ENCODE data around the gene LRRC4B. TPM values are rescaled to one million over a fixed set of nuclear protein-coding genes. Genes with fewer than 3 reads are reported as not detected.

LRRC4B gene
- polyA plus RNA-seq, 1 of the 3 experiments (the other 2 are of a cell fraction) = 6.9 TPM

- CTCF ChIA-PET = no interaction called here
- Histone ChIP-seq H3K79me2 (ENCODE audit: insufficient read depth) (no peaks in the 10 kb centered on the region), H3K27ac (ENCODE audit: low read depth in 2 of 2, low read length in 1 of 2) (no peak overlapping the region), H3K9me3 (no peaks in the 10 kb centered on the region), H3K27me3 (ENCODE audit: insufficient read depth) (peaks cover 5% of the 10 kb centered on the region; the same call in 1 of the 2 replicates), H3K4me2 (no peak overlapping the region), H3F3A (replicated peaks; ENCODE audit: insufficient read depth) (no peaks in the 10 kb centered on the region), H2AFZ (ENCODE audit: low read depth) (no peak overlapping the region), H3K9ac (no peak overlapping the region), H3K36me3 (replicated peaks in 1 of 2; ENCODE audit: control insufficient read depth in 1 of 2, insufficient read depth in 2 of 2, low read length in 1 of 2) (no peaks in the 10 kb centered on the region), H3K9me2 (no peaks in the 10 kb centered on the region), H3K4me1 (ENCODE audit: control insufficient read depth in 1 of 2, insufficient read depth in 2 of 2, low read depth in 1 of 2, low read length in 1 of 2) (peaks cover 0 to 4% of the 10 kb centered on the region in 2 experiments; a peak in 1 of 4 replicates), H3K4me3 (ENCODE audit: low read depth in 2 of 2, low read length in 1 of 2) (no peak overlapping the region), H4K20me1 (ENCODE audit: insufficient read depth) (no peaks in the 10 kb centered on the region)
- POLR2A ChIA-PET = no interaction called here
- TF ChIP-seq MEF2A (IDR thresholded peaks at IDR 0.05; ENCODE audit: borderline replicate concordance, low read depth) (no peak), JUND (IDR thresholded peaks at IDR 0.05) (no peak), NFIC (IDR thresholded peaks at IDR 0.05; ENCODE audit: borderline replicate concordance) (no peak), SMC3 (IDR thresholded peaks at IDR 0.05; ENCODE audit: low read depth, low read length) (no peak), PBX3 (IDR thresholded peaks at IDR 0.05) (no peak), MAX (IDR thresholded peaks at IDR 0.05; ENCODE audit: low read depth) (no peak), EP300 (IDR thresholded peaks at IDR 0.05; ENCODE audit: borderline replicate concordance in 1 of 2, low read depth in 1 of 2, low read length in 1 of 2) (no peak), TCF12 (IDR thresholded peaks at IDR 0.05) (no peak), GATA2 (CRISPR knock-in tag; IDR thresholded peaks at IDR 0.05) (no peak), YY1 (IDR thresholded peaks at IDR 0.05; ENCODE audit: low read depth) (no peak), RCOR1 (IDR thresholded peaks at IDR 0.05; ENCODE audit: low read length) (no peak), RFX5 (IDR thresholded peaks at IDR 0.05; ENCODE audit: low read length) (no peak)
- TF ChIP-seq, protein P1, sequence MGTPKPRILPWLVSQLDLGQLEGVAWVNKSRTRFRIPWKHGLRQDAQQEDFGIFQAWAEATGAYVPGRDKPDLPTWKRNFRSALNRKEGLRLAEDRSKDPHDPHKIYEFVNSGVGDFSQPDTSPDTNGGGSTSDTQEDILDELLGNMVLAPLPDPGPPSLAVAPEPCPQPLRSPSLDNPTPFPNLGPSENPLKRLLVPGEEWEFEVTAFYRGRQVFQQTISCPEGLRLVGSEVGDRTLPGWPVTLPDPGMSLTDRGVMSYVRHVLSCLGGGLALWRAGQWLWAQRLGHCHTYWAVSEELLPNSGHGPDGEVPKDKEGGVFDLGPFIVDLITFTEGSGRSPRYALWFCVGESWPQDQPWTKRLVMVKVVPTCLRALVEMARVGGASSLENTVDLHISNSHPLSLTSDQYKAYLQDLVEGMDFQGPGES (IDR thresholded peaks at IDR 0.05; ENCODE audit: low read depth, low read length) = no peak
- DNase-seq = no peak
- WGBS (ENCODE audit: low lambda C conversion rate) = 51% methylated on average over 5 of the region's 5 CpGs
Measured at GRCh38 chr19:50495020-50495531, 73.2 kb downstream of the LRRC4B start.

- H3K79me2 ChIP-seq (ENCODE audit: insufficient read depth) = no peaks in the 10 kb centered on the region
- TF ChIP-seq RFX5 (IDR thresholded peaks at IDR 0.05; ENCODE audit: low read length) (no peak), EZH2phosphoT487 (IDR thresholded peaks at IDR 0.05; ENCODE audit: borderline replicate concordance, low read depth) (no peak), USF1 (IDR thresholded peaks at IDR 0.05; ENCODE audit: borderline replicate concordance, low read depth) (no peak), POLR2AphosphoS5 (IDR thresholded peaks at IDR 0.05; ENCODE audit: low read depth, low read length) (no peak), MXI1 (IDR thresholded peaks at IDR 0.05; ENCODE audit: low read depth, low read length) (no peak), TCF12 (IDR thresholded peaks at IDR 0.05) (no peak), REST (IDR thresholded peaks at IDR 0.05; ENCODE audit: low read depth, low read length) (no peak)
- no peaks in the 10 kb centered on the region for H4K20me1 ChIP-seq (ENCODE audit: insufficient read depth)
- no peaks in the 10 kb centered on the region for H3K36me3 ChIP-seq (replicated peaks in 1 of 2; ENCODE audit: control insufficient read depth in 1 of 2, insufficient read depth in 2 of 2, low read length in 1 of 2)
- H3K9ac ChIP-seq = no peak overlapping the region
- H3K4me1 ChIP-seq (ENCODE audit: control insufficient read depth in 1 of 2, insufficient read depth in 2 of 2, low read depth in 1 of 2, low read length in 1 of 2) = peaks cover 0 to 3% of the 10 kb centered on the region in 2 experiments; a peak in 1 of 4 replicates
- CTCF ChIA-PET = no interaction called here
- DNase-seq = no peak
- no peak overlapping the region for H3K4me2 ChIP-seq
- POLR2A ChIA-PET = no interaction called here
- no peaks in the 10 kb centered on the region for H3K9me2 ChIP-seq
- H3K27ac ChIP-seq (ENCODE audit: low read depth in 2 of 2, low read length in 1 of 2) = no peak overlapping the region
- no peaks in the 10 kb centered on the region for H3F3A ChIP-seq (replicated peaks; ENCODE audit: insufficient read depth)
- no peaks in the 10 kb centered on the region for H3K9me3 ChIP-seq
- no peak overlapping the region for H2AFZ ChIP-seq (ENCODE audit: low read depth)
- H3K4me3 ChIP-seq (ENCODE audit: low read depth in 2 of 2, low read length in 1 of 2) = no peak overlapping the region
- WGBS (ENCODE audit: low lambda C conversion rate) = 39% methylated on average over 7 of the region's 7 CpGs
- H3K27me3 ChIP-seq (ENCODE audit: insufficient read depth) = peaks cover 5% of the 10 kb centered on the region; the same call in 1 of the 2 replicates
Measured at GRCh38 chr19:50494186-50495019, 73.8 kb downstream of the LRRC4B start.

Data from SK-N-SH (cell line).